Ovary (tissue), 9 donors: ENCODE measurements around the gene ACOT7. TPM values are rescaled to one million over a fixed set of nuclear protein-coding genes. Genes with fewer than 3 reads are reported as not detected.
"Not testable (repeated sequence)": the region's sequence is repeated elsewhere in the genome, so short reads cannot be mapped to it uniquely, and the experiment has no call there.

Source experiments
- DNase-seq, 5 donors: peaks; one replicate each; pipeline ENCODE4 v3.0.0-alpha.2; 2019 to 2020
- H3K27ac ChIP-seq, 2 donors: fragments of 200-600 bp; one replicate each; pipeline versions ENCODE4 v1.5.1 to v1.8.0; 2019 to 2022
- H3K27me3 ChIP-seq: fragments of 200-600 bp; one replicate; pipeline ENCODE4 v1.8.0; 2022
- H3K36me3 ChIP-seq: fragments of 200-600 bp; sonication (generic); one replicate; pipeline ENCODE4 v1.5.1; 2019
- H3K4me1 ChIP-seq: one replicate; pipeline ENCODE4 v1.8.1; 2013; ENCODE audit warnings: mild to moderate bottlenecking, moderate library complexity; ENCODE audit not compliant: insufficient read depth
- H3K4me3 ChIP-seq: fragments of 200-600 bp; sonication (generic); one replicate; pipeline ENCODE4 v1.5.1; 2017
- H3K9me3 ChIP-seq, 2 donors: fragments of 200-600 bp in 1 of 2; sonication (generic) in 1 of 2; one replicate each; pipeline versions ENCODE4 v1.5.1 to v1.8.1; 2013 to 2019; ENCODE audit warnings: mild to moderate bottlenecking in 1 of 2, moderate library complexity in 1 of 2
- CTCF ChIP-seq, 3 donors: fragments of 450-650 bp in 2 of 3; fragments of 200-600 bp in 1 of 3; IDR thresholded peaks; one replicate each; pipeline versions ENCODE4 v1.5.1 to v1.8.0; 2016 to 2022; ENCODE audit warnings: antibody characterized with exemption in 3 of 3, mild to moderate bottlenecking in 1 of 3
- EP300 ChIP-seq: sonication (generic); formaldehyde crosslinking; IDR thresholded peaks from one replicate; pipeline ENCODE4 v1.6.1; 2017; ENCODE audit warnings: antibody characterized with exemption
- POLR2A ChIP-seq: fragments of 450-650 bp; IDR thresholded peaks from one replicate; pipeline ENCODE4 v1.6.1; 2017; ENCODE audit warnings: antibody characterized with exemption, mild to moderate bottlenecking, moderate library complexity
- WGBS, 3 donors: extraction: QIAGEN DNeasy Blood & Tissue Kit in 1 of 3; methylation state at CpG; one replicate each; pipeline versions ENCODE4 v1.1.5 to v1.1.7; 2013 to 2017; 5-methylcytosine and 5-hydroxymethylcytosine counted together
- intact Hi-C, 4 donors: fragments of 100-400 bp; cut with DNase I; formaldehyde crosslinking; loops; one replicate each; pipeline versions ENCODE4 v1.11.0 to v1.15.1; 2022 to 2023
- polyA plus RNA-seq, 2 donors: library from polyadenylated mRNA; stranded (reverse); fragments of 200-250 nt in 1 of 2; fragments of 350-450 nt in 1 of 2; fragmentation: Illumina TruSeq in 1 of 2; extraction: RNeasy Lipid Tissue Mini Kit (QIAGEN cat#74804) in 1 of 2; gene quantifications; one replicate each; pipeline ENCODE4 v1.2.3, GENCODE V29; 2013 to 2014
- total RNA-seq, 7 donors: library from RNA; depleted of rRNA in 2 of 7; stranded (reverse); fragments of >200 nt in 2 of 7; fragmentation: NEBNext Ultra II Directional in 3 of 7; extraction: Animal tissue kit (Norgen Biotek cat#: 25700) in 3 of 7; gene quantifications; one replicate each; pipeline versions ENCODE4 v1.1.0 to v1.2.4, GENCODE V29; 2016 to 2023
- donor health status: DM: no; HTN: no; CAD: no; lungs with moderate emphysema.
- donor health status: DM: no; HTN: no; CAD: no.
- donor health status: Bipolar disorder and iron deficiency.
- donor health status: DM: yes; HTN: yes; CAD: no.
- donor health status: DM: no; HTN: no; CAD: no.
- donor health status: DM: yes; HTN: yes; CAD: no.

The ACOT7 gene
- total and polyA plus RNA-seq, 9 donors = 6.4 to 20.7 (median 11.3) TPM

DNA sequence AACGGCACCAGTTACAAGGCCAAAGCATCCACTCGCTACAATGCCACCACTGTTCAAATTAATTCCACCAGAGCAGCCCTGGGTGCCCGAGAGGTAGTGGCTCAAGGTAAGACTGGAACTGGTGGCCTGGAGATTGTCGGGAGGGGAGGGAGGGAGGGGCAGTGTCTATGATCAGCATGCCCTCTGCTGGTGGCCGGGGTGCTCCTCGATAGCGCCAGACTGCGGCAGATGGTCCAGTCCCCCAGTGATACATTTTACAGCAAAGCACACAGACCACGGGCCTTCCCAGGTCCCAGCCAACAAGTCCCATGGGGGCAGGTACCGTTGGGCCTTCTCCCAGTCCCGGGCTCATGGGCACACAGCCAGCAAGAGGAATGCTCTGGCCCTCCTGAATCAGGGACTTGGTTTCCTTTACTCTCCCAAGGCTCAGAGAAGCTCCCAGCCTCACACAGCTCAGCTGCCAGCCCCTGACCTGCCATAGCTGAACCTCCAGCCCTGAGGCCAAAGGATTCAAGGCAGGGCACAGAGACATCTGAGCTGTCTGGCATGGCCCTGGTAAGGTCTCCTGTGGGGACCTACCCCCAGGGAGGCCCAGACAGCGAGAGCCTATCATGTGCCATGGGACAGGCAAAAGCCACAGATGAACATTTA is 15.3 kb downstream of the ACOT7 start:
- TF ChIP-seq EP300 (no peak), POLR2A (no peak), CTCF (IDR thresholded peaks at IDR 0.05) (no peak)
- Histone ChIP-seq H3K27ac (no peak overlapping the region), H3K27me3 (no peaks in the 10 kb centered on the region), H3K4me3 (no peak overlapping the region), H3K4me1 (no peaks in the 10 kb centered on the region), H3K36me3 (no peaks in the 10 kb centered on the region), H3K9me3 (no peaks in the 10 kb centered on the region)
- no peak for DNase-seq
- 62 to 74% (median 67%) methylated on average over 11 to 12 of the region's 12 CpGs for WGBS, 3 donors
- intact Hi-C loops = no loop called here

DNA sequence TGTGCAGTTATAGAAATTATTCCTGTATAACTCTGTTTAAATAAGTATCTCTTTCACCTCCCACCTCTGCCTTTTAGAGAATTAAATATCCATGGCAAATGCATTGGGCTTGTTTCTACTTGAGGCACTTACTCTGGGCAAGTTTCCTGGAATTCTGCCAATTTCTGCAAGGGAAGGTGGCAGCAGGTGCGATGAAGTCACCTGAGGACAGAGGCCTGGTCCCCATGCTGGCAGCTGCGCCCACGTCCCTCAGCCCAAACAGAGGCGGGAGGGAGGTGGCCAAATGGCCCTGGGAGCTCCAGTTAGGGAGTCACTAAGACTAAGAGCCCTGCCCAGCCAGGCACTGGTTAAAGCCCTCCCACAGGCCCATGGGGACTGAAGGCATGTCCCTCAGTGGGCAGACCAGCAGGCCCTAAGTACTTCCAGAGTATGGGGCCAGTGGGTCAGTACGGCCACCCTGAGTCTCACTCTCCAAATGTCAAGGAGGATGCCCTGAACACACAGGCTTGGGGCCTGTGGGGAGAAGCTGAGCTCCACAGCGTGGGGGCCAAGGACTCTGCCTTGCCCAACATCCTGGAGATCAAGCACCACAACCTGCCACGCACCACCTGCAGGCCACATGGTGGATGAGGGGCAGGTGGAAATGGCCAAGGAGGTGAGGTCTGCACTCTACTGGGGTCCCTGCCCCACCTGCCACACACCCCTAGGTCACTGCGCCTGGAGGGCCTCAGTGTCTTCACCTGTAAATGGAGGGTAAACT is 19.4 kb downstream of the ACOT7 start:
- TF ChIP-seq EP300 (no peak), CTCF (IDR thresholded peaks at IDR 0.05) (no peak), POLR2A (no peak)
- no peaks in the 10 kb centered on the region for H3K36me3 ChIP-seq
- WGBS, 3 donors = 90 to 94% (median 93%) methylated on average over 7 to 8 of the region's 8 CpGs

DNA sequence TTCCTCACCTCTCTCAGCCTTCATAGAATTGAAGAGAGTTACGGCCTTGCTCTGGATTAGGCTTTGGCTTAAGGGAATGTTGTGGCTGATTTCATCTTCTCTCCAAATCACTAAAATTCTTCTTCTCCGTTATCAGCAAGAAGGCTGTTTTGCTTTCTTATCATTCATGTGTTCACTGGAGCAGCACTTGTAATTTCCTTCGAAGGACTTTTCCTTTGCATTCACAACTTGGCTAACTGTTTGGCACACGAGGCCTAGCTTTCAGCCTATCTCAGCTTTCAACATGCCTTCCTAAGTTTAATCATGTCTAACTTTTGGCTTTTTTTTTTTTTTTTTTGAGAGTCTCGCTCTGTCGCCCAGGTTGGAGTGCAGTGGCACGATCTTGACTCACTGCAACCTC is 21.3 kb downstream of the ACOT7 start:
- H3K4me1 ChIP-seq, H3K36me3 ChIP-seq, intact Hi-C loops, H3K27me3 ChIP-seq, H3K4me3 ChIP-seq, DNase-seq, H3K27ac ChIP-seq, H3K9me3 ChIP-seq: not testable (repeated sequence)
- 67 to 70% (median 69%) methylated on average over 7 of the region's 7 CpGs for whole genome bisulfite sequencing, 3 donors

More for the DNA sequence above, 19.4 kb downstream of the ACOT7 start:
- H3K27me3 ChIP-seq = no peaks in the 10 kb centered on the region
- H3K4me1 ChIP-seq = no peaks in the 10 kb centered on the region
- H3K27ac ChIP-seq = no peak overlapping the region
- DNase-seq = no peak
- H3K9me3 ChIP-seq = no peaks in the 10 kb centered on the region
- intact Hi-C loops = no loop called here
- no peak overlapping the region for H3K4me3 ChIP-seq

DNA sequence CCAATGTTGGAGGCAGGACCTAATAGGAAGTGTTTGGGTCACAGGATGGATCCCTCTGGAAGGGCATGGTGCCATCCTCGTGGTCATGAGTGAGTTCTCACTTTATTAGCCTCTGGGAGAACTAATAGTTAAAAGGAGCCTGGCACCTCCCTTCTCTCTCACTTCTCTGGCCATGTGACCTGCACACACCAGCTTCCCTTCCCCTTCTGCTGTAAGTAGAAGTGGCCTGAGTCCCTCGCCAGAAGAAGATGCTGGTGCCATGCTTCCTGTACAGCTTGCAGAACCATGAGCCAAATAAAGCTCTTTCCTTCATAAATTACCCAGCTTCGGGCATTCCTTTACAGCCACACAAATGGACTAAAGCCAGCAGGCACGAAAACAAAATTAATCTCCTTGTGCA is 23.6 kb downstream of the ACOT7 start:
- TF ChIP-seq POLR2A (no peak), CTCF (IDR thresholded peaks at IDR 0.05) (no peak), EP300 (no peak)
- H3K4me1 ChIP-seq = no peaks in the 10 kb centered on the region
- DNase-seq = no peak
- no peaks in the 10 kb centered on the region for H3K36me3 ChIP-seq
- H3K27ac ChIP-seq = no peak overlapping the region
- no peak overlapping the region for H3K4me3 ChIP-seq
- 79 to 86% (median 82%) methylated on average over 4 of the region's 4 CpGs for WGBS, 3 donors
- no peaks in the 10 kb centered on the region for H3K9me3 ChIP-seq
- intact Hi-C loops = no loop called here
- no peaks in the 10 kb centered on the region for H3K27me3 ChIP-seq
